Measurements from ENCODE around the gene TYW1. TPM values are rescaled to one million over a fixed set of nuclear protein-coding genes. Genes with fewer than 3 reads are reported as not detected.

The TYW1 gene
- total and polyA plus RNA-seq, 2 of the 8 experiments (the other 6 are each of a cell fraction or from before 2014, with no cell fraction given), result 8.8 to 16.2 TPM

- H3K23me2 ChIP-seq (ENCODE audit: low read depth, low read length), result no peaks in the 10 kb centered on the region
- no peak overlapping the region for H4K91ac ChIP-seq (replicated peaks; ENCODE audit: insufficient read length, low read length)
- H3K4me3 ChIP-seq (ENCODE audit: extremely low read depth in 1 of 4, insufficient read depth in 2 of 4, low read depth in 3 of 4, low read length in 4 of 4), result no peak overlapping the region
- H4K5ac ChIP-seq (ENCODE audit: insufficient read length, low read depth, low read length), result no peak overlapping the region
- no peak overlapping the region; the same call in 1 of the 2 replicates for H4K8ac ChIP-seq (ENCODE audit: extremely low read depth, insufficient read depth, low read length)
- no peak overlapping the region for H2BK15ac ChIP-seq (ENCODE audit: low read length)
- POLR2A ChIA-PET (ENCODE audit: partially characterized antibody), result no interaction called here
- no peak overlapping the region for H2BK5ac ChIP-seq (ENCODE audit: low read depth, low read length)
- no peaks in the 10 kb centered on the region for H3K36me3 ChIP-seq (ENCODE audit: control insufficient read depth in 2 of 4, insufficient read depth in 4 of 4, low read length in 3 of 4)
- H2BK120ac ChIP-seq (replicated peaks; ENCODE audit: low read depth, low read length), result no peak overlapping the region
- no peaks in the 10 kb centered on the region for H3K79me1 ChIP-seq (ENCODE audit: low read depth, low read length)
- H3K23ac ChIP-seq (ENCODE audit: insufficient read length), result no peak overlapping the region
- H2BK20ac ChIP-seq (ENCODE audit: low read length), result no peak overlapping the region
- no peak overlapping the region for H2AK5ac ChIP-seq (ENCODE audit: low read depth, low read length)
- H3K4me2 ChIP-seq (ENCODE audit: insufficient read depth in 1 of 2, low read depth in 2 of 2, low read length in 2 of 2), result no peak overlapping the region
- no peak overlapping the region for H3K14ac ChIP-seq (ENCODE audit: insufficient read length)
- H2AFZ ChIP-seq (ENCODE audit: low read length), result no peak overlapping the region
- H3K27me3 ChIP-seq (replicated peaks in 1 of 4; ENCODE audit: control insufficient read depth in 3 of 4, extremely low read depth in 1 of 4, insufficient read depth in 3 of 4, low read length in 3 of 4), result no peaks in the 10 kb centered on the region
- 83% methylated on average over 6 of the region's 6 CpGs; no CpG with 5 or more reads in 1 of the 2 experiments for WGBS, 2 experiments (ENCODE audit: extremely low coverage in 1 of 2, insufficient coverage in 1 of 2, insufficient read length in 1 of 2, insufficient replicate concordance in 2 of 2, low coverage in 1 of 2, low lambda C conversion rate in 2 of 2, missing lambda C conversion rate in 1 of 2)
- H3K56ac ChIP-seq (replicated peaks; ENCODE audit: insufficient read length, low read depth, low read length), result no peak overlapping the region
- no peaks in the 10 kb centered on the region for H4K20me1 ChIP-seq (replicated peaks in 1 of 2; ENCODE audit: control insufficient read depth in 1 of 2, insufficient read depth in 2 of 2, low read length in 2 of 2)
- H3K9ac ChIP-seq (replicated peaks in 1 of 4; ENCODE audit: extremely low read depth in 1 of 4, low read depth in 3 of 4, low read length in 3 of 4), result no peak overlapping the region
- FAIRE-seq (no peak), DNase-seq (ENCODE audit: low read depth in 1 of 2, low spot score in 2 of 2) (no peak)
- no peak overlapping the region for H3K18ac ChIP-seq (ENCODE audit: extremely low read depth, low read length)
- peaks cover 2 to 4% of the 10 kb centered on the region in 2 experiments; a peak in 1 of 4 replicates for H3K9me3 ChIP-seq (ENCODE audit: insufficient read depth in 2 of 2, low read depth in 1 of 2, low read length in 1 of 2)
- H3K27ac ChIP-seq (ENCODE audit: low read depth, low read length), result no peak overlapping the region
- H3K79me2 ChIP-seq (ENCODE audit: control insufficient read depth in 1 of 2, insufficient read depth in 2 of 2, low read length in 2 of 2), result no peaks in the 10 kb centered on the region
- CTCF ChIA-PET (ENCODE audit: partially characterized antibody), result interaction anchor here (0.7 to 0.8 kb wide), 2 partner anchors 9 to 72 kb away, joined by 3 read pairs; no protein-coding TSS in a partner anchor
- H3K4ac ChIP-seq (replicated peaks; ENCODE audit: insufficient read length, low read depth, low read length), result no peak overlapping the region
- no peak overlapping the region for H2BK12ac ChIP-seq (ENCODE audit: low read depth, low read length)
- H3K4me1 ChIP-seq (replicated peaks in 1 of 4; ENCODE audit: control insufficient read depth in 3 of 4, insufficient read depth in 4 of 4, low read length in 3 of 4), result peaks cover 0 to 3% (median 0%) of the 10 kb centered on the region in 4 experiments; a peak in 1 of 7 replicates
- TF ChIP-seq PHF8 (conservative IDR thresholded peaks at IDR 0.05; ENCODE audit: low read depth, low read length) (no peak), RAD21 (IDR thresholded peaks at IDR 0.05 in 1 of 2, conservative IDR thresholded peaks at IDR 0.05 in 1 of 2; ENCODE audit: low read depth in 2 of 2, low read length in 2 of 2) (peak in 1 of 2 experiments; percentile 22; a peak in 1 of 4 replicates), HDAC2 (IDR thresholded peaks at IDR 0.05; ENCODE audit: borderline replicate concordance in 1 of 2, low read depth in 2 of 2, low read length in 2 of 2) (no peak), JUND (IDR thresholded peaks at IDR 0.05; ENCODE audit: low read length) (no peak), KDM4A (IDR thresholded peaks at IDR 0.05; ENCODE audit: low read depth, low read length, severe bottlenecking) (no peak), SP4 (IDR thresholded peaks at IDR 0.05; ENCODE audit: low read length) (no peak), POLR2A (IDR thresholded peaks at IDR 0.05; ENCODE audit: control extremely low read depth in 1 of 2, low read depth in 2 of 2, low read length in 2 of 2) (no peak), MAFK (IDR thresholded peaks at IDR 0.05; ENCODE audit: low read depth, low read length) (no peak), CTCF (IDR thresholded peaks at IDR 0.05; ENCODE audit: control extremely low read depth in 1 of 3, insufficient read depth in 1 of 3, low read depth in 1 of 3, low read length in 3 of 3) (peak in 2 of 3 experiments; percentile 31 to 44; a peak in 3 of 4 replicates)
- TF ChIP-seq, protein P1, sequence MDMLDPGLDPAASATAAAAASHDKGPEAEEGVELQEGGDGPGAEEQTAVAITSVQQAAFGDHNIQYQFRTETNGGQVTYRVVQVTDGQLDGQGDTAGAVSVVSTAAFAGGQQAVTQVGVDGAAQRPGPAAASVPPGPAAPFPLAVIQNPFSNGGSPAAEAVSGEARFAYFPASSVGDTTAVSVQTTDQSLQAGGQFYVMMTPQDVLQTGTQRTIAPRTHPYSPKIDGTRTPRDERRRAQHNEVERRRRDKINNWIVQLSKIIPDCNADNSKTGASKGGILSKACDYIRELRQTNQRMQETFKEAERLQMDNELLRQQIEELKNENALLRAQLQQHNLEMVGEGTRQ (IDR thresholded peaks at IDR 0.05; ENCODE audit: low read length), result no peak
Observed at GRCh38 chr7:66967029-66967428, 29.6 kb upstream of the TYW1 start.

Measured in H1 (cell line).